Left renal cortex interstitium (tissue), 4 donors: Measurements from ENCODE around the gene TRIL. TPM values are rescaled to one million over a fixed set of nuclear protein-coding genes. Genes with fewer than 3 reads are reported as not detected.

Experiments
- DNase-seq, 4 donors: peaks; one replicate each; pipeline ENCODE4 v3.0.0-alpha.2; 2013; ENCODE audit warnings: low read depth in 4 of 4, low spot score in 2 of 4, missing footprints in 1 of 4
- polyA plus RNA-seq, 4 donors: library from polyadenylated mRNA; unstranded; fragments of 120-200 nt; gene quantifications; one replicate each; pipeline ENCODE4 v1.2.1, GENCODE V29; 2013; ENCODE audit not compliant: insufficient read length in 4 of 4

TRIL gene, protein sequence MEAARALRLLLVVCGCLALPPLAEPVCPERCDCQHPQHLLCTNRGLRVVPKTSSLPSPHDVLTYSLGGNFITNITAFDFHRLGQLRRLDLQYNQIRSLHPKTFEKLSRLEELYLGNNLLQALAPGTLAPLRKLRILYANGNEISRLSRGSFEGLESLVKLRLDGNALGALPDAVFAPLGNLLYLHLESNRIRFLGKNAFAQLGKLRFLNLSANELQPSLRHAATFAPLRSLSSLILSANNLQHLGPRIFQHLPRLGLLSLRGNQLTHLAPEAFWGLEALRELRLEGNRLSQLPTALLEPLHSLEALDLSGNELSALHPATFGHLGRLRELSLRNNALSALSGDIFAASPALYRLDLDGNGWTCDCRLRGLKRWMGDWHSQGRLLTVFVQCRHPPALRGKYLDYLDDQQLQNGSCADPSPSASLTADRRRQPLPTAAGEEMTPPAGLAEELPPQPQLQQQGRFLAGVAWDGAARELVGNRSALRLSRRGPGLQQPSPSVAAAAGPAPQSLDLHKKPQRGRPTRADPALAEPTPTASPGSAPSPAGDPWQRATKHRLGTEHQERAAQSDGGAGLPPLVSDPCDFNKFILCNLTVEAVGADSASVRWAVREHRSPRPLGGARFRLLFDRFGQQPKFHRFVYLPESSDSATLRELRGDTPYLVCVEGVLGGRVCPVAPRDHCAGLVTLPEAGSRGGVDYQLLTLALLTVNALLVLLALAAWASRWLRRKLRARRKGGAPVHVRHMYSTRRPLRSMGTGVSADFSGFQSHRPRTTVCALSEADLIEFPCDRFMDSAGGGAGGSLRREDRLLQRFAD
- polyA plus RNA-seq, result 10 to 100 TPM; 46.4 to 87.1 (median 61.0) TPM

DNA sequence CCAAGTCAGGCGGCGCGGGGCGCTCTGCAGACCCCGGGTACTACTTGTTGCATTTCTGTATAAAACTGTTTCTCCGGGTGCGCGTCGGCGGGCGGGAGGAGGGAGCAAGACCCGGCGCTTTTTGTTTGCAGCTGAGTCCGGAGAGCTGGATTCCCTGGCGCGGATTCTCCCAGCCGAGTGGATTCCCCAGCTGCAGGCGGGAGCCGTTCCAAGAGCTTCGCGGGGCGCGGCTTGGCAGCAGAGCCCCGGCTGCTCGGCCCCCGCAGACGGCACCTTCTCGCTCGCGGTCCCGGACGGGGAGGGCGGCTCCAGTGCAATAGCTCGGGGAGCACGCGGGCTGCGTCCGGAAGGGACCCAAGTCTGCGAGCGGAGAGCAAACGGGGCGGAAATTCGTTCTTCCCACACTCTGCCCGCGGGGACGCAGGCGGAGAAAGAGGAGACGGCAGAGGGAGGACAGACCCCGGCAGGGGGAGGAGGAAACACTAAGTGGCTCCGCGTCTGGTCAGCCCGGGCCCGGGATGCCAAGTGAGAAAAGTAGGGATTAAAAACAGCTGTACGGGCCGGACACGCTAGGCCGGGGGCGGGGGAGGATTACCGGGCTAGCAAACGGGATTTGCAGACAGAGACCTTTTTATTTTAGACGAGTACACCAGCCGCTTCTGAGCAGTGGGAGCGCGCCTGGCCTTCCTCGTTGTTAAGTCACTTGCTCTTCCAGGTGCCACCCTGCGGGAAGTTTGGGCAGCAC, at the start of gene TRIL:
TSS of gene TRIL (minus strand) at position 96 of the 745 bp plus-strand sequence. CDS start 284 bp downstream, outside the sequence.
- DNase-seq, result peak in 2 of 4 donors; percentile 75 to 77

DNA sequence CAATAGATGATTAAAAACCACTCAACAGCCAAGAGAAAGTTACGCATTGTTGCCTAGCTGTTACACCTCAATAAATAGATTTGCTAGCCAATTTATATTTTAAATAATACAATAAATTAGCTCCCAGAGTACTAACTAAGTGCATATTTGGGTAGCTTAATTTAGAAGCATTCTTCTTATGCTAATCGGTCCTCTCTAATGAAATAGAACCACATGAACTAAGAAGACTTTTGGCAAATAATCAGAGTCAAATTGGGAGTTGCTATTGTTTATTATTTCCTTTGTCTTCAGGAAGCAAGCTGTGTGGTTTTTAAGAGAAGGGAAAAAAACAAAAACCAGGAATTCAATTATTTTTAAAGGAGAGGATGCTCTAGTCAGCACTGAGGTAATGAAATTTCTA, 49.0 kb upstream of the TRIL start:
- no peak for DNase-seq

DNA sequence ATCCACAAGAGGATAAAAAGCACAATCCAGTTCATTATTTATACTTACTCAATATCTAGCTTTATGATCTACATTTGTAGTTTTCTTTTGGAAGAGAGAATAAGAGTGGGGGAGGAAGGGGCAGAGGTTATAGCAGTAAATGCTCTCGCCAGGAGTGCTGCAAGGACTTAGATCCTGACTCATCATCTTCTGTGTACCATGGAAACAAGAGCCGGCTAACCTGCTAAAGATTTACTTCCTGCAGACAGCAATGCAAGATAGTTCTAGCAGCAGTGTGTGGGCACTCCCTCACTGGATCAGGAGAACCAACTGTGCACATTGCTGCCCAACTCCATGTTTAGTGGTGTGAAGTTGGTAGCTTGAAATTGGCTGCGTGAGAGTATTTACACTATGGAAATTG, 47.7 kb upstream of the TRIL start:
- no peak for DNase-seq

DNA sequence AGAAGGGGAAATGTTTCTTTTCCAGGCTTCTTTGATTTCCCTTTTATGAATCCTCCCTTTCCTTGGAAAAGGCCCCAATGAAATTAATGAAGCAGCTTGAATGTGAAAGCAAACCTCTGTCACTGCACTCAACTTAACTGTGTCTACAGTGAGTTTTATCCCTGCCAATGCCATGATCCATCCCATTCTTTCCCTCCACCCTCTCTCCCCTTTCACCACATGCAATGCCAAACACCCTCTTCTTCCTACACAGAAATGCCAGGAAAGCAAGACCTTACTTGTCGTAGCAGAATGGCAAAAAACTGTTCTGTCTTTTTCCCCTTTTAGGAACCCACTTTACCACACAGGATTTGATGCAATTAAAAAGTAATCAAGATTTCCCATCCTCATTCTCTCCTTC, 47.3 kb upstream of the TRIL start:
- no peak for DNase-seq

DNA sequence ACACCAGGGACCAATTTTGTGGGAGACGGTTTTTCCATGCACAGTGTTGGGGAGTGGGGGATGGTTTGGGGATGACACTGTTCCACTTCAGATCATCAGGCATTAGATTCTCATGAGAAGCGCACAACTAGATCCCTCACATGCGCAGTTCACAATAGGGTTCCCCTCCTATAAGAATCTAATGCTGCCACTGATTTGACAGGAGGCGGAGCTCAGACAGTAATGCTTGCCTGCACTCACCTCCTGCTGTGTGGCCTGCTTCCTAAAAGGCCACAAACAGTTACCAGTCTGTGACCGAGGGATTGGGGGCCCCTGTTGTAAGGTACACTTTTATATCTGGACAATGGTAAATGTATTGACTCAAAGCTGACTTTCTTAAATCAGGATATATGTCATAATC, 45.6 kb upstream of the TRIL start:
- no peak for DNase-seq

DNA sequence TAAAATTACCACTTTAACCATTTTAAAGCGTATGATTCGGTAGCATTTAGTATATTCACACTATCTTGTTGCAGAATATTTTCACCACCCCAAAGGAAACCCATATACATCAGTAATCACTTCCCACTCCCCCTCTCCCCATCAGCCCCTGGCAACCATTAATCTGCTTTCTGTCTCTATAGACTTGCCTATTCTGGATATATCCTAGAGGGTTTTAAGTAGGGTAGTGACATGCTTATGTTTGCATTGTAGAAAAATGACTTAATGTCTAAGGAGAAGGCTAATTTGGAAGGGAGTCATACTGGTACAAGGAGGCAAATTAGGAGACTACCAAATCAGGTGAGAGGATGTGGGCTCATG, 42.6 kb upstream of the TRIL start:
- no peak for DNase-seq

DNA sequence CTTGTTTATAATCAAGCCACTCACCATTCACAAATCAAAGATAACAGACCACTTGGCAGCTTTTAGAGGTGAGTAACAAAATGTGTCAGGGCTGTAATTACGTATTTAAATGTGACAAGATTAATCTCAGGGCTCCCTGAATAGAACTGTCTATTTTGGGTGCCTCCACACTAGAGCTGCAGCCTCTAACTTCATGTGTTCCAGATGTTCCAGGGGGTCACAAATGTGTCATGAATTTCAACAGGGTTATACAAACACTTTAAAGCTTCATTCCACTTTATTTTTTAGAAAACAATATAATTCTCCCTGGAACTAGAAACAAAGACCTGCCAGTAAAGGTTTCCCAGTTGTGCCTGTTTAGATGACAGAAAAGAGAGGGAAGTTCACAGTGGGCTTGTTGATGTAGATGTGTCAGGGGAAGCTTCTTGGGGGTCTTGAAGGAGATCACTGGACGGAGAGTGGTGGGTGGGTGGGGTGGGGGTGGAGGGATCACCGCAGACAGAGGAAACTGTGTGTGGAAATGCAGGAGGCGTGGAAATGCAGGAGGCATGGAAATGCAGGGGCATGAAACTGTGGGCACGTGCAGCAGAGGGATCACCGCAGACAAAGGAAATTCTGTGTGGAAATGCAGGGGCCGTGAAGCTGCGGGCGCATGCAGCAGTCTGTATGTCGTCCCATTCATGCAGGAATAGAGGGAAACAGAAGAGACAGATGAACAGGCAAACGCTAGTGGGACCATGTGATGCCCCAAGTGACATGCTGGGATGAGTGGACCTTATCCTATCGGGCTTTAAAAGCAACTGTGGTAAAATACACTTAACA, 42.0 kb upstream of the TRIL start:
- no peak for DNase-seq

DNA sequence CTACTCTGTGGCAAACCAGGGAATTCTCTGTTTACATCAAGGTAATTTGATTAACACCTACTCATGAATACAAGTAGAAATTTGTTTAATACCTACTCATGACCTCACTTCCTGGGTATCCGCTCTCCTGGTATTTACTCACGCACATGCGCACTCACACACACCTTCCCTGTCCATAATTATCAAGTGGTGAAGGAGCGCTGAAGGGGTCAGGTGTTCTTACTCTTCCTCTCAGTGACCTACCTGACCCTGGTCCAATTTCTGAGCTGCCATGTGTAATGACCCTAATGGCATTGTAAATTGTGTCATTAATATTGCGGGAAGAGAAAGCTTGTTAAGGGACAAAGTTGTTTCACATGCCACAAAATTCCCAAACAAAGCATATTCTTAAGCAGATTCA, 41.3 kb upstream of the TRIL start:
- no peak for DNase-seq

DNA sequence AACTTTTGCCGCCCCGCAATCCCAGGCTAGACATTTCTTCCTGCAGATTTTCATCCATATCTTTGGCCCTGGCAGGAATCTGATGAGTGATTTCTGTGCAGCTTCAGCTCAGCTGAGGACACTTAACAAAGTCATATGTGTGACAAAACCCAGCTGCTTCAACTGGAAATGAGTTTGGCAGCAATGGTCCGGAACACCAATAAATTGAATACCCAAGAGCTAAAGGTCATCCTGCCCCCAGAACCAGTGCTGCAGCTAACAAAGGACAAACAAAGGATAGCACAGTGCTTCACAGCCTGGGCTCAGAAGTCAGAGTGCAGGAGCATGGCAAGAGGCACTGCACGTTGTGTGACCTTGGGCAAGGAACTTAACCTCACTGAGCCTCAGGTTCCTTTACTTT, 40.0 kb upstream of the TRIL start:
- DNase-seq, result peak in 1 of 4 donors; percentile 49

DNA sequence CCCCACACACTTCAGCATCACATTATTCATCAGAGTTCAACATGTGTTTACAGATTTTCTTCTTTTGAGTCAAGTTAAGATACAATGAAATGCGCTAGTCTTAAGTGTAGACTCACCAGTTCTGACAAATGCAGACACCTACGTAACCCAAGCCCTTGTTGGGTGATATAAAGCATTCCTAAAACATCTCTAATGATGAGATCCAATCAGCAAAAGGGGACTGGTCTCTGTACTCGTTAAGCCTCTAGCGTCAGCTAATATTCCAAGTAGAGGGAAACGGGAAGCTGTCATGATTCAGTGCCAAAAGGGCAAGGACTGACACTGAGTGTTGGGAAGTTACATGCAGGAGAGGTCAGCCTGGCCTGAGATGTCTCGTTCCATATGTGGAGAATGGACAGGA, 38.7 kb upstream of the TRIL start:
- no peak for DNase-seq

DNA sequence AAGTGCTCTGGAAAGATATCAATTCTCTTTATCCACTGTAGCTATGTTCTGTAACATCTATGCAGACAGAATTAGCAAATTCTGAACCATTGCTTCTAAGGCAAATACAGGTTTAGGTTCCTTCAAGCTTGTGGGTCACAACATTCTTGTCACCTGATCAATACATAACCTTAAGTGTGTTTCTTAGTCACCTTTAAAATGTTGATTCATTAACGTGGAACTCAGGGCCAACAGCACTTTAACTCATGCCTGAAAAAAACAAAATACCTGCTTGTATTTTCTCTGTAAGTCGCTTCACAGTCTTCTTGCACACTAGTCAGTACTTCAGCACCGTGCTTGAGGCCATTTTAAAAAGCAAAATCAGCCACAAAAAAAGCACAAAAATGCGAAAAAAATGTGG, 35.2 kb upstream of the TRIL start:
- DNase-seq, result no peak

DNA sequence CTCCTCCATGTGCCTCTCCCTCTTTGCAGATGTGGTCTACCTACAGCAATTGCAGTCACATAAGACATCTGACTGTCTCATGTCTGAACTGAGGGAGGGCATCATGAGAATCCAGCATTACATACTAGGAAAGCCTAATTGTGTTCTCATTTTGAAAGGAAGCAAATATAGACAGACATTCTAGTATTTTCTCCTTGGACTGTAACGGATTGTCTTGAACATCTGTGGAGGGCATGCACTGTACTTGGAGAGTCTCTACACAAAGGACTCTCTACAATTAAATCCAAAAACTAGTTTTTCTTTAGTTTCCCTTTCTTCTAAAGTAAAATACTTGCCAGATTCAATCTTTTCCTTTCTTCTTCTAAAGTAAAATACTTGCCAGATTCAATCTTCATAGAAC, 34.7 kb upstream of the TRIL start:
- no peak for DNase-seq

DNA sequence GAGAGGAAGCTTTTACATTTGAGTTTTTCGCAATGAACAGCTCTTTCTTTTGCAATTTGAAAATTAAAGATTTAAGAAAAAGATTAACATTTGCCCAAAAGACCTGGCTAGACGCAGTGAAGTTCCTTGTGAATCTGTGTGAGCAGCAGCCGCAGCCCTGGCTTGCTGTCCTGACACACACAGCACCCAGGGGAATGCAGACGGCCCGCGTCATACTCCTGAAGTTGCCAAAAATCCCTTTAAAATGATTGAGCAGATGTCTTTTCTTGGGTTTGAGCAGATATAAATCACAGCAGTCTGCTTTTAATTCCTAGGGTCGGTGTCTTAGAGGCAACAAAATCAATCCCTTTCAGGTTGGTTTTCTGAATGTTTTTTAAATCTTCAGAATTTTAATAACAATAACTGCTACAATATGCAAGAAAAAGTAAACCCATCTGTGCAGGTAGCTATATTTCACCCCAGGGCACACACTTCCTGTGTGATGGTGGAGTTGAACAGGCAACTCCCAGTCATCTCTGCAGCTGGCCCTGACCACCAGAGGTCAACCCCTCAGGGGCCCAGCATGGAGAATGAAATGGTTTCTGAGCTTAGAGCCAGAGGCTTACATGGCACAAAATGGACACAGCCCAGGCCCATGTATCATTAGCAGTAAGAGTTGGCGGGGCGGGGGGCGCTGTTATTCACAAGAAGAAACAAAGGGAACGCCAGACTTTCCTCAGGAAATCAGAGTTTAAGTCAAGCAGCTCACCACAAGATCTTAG, 32.2 kb upstream of the TRIL start:
- DNase-seq, result no peak

DNA sequence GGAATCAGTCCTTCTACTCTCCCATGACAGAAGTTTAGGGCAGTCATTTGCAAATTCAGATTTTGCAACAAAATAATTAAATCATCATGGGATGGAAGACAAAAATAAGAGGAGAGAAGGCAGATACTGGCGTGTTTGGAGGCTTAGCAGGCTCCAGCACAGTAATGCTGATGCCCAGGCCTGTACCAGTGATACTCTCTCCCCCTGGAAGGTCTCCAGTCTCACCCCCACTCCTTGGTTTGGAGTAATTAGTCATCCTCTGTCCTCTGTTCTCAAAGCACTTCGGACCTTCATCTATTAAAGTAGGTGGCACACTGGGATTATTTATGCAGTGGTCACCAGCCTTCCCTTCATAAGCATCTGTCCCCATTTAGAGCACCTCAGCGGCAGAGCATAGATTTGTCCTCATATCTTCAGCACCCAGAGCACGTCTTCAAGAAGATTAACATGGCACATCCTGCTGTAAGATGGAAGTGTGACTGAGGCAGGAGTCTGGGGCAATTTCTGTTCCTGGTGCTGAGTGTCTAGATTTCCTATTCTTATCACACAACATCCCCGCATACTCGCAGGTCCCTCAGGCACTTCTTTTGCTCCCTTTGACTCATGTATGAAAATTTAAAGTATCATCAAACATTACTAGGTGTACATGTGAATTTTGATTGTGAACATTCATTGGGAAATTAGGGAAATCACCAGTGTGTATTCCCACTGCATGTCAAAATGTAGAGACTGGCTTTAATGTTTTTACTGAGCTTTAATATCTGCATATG, 31.3 kb upstream of the TRIL start:
- no peak for DNase-seq

DNA sequence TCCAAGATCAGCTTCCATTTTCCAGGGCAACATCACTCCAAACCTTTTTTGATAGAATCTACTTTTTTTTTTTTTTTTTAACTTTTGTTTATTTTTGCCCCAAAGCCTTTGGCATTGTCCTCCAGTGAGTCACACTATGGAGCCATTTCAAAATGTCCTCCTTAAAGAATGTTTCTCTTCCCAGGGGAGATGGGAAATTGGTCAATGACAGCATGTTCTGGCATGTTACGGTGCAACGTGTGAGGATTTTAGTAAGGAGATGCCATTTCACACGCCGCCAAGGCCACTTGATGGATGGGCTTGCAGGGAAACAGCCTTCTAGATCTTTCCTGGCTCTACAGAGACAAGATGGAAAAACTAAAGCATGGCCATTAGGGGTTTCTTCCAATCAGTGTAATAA, 30.7 kb upstream of the TRIL start:
- no peak for DNase-seq

DNA sequence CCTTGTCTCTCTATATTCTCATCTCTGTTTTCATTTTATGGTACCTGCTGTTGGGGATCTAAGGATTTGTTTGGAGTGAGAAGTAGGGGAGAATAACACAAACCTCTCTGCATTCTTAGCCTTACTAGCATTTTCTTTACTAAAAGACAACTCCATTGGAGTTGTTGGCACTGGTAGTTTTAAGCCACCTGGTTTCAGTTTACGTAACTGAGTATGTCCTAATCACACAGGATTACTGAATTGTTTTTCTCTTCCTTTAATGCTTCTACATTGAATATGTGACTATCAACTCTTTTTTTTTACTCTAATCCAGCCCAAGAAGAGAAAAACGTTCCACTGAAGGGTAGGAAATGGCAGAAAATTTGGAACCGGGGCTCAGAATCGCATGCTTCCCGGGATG, 30.0 kb upstream of the TRIL start:
- DNase-seq, result no peak

DNA sequence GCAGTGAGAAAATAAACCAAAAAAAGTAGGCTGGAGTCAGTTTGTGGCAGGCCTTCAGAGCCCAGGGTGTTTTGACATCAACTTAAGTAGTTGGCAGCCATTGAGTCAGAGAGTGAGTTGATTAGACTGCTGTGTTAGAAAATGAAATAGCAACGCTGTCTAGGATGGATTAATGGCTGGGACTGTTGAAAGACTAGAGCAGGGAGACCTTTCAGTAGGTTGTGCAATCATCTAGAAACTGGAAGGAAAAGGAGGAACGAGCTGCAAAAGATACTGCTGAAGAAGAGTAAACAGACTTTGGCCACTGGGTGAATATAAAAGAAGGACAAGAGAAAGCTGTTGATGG, 28.6 kb upstream of the TRIL start:
- no peak for DNase-seq

DNA sequence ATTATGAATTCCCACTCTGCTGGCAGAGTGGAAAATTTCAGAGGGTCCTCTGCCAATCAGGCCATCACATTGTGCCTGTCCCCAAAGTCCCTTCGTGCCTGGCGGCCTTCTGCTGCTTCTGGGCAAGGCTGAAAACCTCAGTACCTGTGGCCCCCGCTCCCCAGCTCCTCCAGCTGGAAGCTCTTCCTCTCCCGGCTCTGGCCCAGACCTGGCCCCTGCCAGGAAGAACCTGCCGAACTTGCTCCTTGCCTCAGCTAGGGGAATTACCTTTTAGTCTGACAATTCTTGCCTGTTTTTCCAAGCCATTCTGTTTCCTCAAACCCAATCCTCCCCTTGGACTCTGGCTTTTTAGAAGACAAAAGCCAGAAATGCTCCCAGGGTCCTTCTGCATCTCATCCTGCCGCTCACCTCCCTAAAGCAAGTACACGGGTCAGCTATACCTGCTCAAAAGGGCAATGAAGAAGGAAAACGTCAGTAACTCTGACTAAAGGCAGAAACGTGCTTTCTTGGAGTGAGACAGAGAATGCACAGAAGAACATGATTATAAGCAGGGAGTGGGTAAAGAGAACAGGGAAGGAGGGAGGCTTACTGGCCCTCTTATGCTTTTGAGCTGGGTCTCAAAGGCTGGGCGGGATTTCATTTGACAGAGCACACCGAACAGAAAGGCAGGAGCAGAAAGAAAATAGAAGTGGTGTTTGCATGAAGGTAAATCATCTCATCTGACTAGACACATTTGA, 28.1 kb upstream of the TRIL start:
- DNase-seq, result no peak
